Fibroblast of skin of left biceps (primary cell): ENCODE results near the gene PICK1.
"Not testable (repeated sequence)": the region's sequence is repeated elsewhere in the genome, so short reads cannot be mapped to it uniquely, and the experiment has no call there.

Experiments used
- DNase-seq, 2 experiments: peaks; one replicate each; pipeline ENCODE4 v3.0.0-alpha.2; 2013; ENCODE audit warnings: low read depth in 2 of 2

The PICK1 gene

GRCh38 chr22:38030311-38031133, 26.7 kb upstream of the PICK1 start:
- DNase-seq: no peak

GRCh38 chr22:38031491-38031890, 25.7 kb upstream of the PICK1 start:
- no peak for DNase-seq

GRCh38 chr22:38032681-38033521, 24.3 kb upstream of the PICK1 start:
- DNase-seq: peak; percentile 54 to 57

- DNase-seq: no peak
Observed at GRCh38 chr22:38033522-38034277, 23.5 kb upstream of the PICK1 start.

- peak; percentile 64 to 67 for DNase-seq
Observed at GRCh38 chr22:38034278-38034882, 22.8 kb upstream of the PICK1 start.

GRCh38 chr22:38034884-38035529, 22.2 kb upstream of the PICK1 start:
- DNase-seq: no peak

GRCh38 chr22:38035530-38035885, 21.7 kb upstream of the PICK1 start:
- no peak for DNase-seq

GRCh38 chr22:38036392-38037062, 20.7 kb upstream of the PICK1 start:
- DNase-seq: no peak

- DNase-seq: not testable (repeated sequence)
Observed at GRCh38 chr22:38037367-38038150, 19.6 kb upstream of the PICK1 start.

- DNase-seq: no peak
Observed at GRCh38 chr22:38038426-38038825, 18.8 kb upstream of the PICK1 start.

GRCh38 chr22:38038890-38039812, 18.1 kb upstream of the PICK1 start:
- DNase-seq: no peak

- DNase-seq: no peak
Observed at GRCh38 chr22:38040953-38041759, 16.0 kb upstream of the PICK1 start.

GRCh38 chr22:38041760-38042487, 15.3 kb upstream of the PICK1 start:
- DNase-seq: no peak

- no peak for DNase-seq
Observed at GRCh38 chr22:38042488-38042790, 14.8 kb upstream of the PICK1 start.

GRCh38 chr22:38043151-38044039, 13.8 kb upstream of the PICK1 start:
- no peak for DNase-seq

- no peak for DNase-seq
Observed at GRCh38 chr22:38046070-38046748, 11.0 kb upstream of the PICK1 start.
